ENCODE results near the gene STBD1. TPM values are rescaled to one million over a fixed set of nuclear protein-coding genes. Genes with fewer than 3 reads are reported as not detected.

Gene STBD1
- total and polyA plus RNA-seq, 9 of the 15 experiments (the other 6 are each of a cell fraction or from before 2014, with no cell fraction given), result 0.08 to 0.64 (median 0.27) TPM; not detected in 2

- in situ Hi-C loops (cut with MboI) (no loop called here), intact Hi-C loops (cut with micrococcal nuclease) (loop anchor here (5.0 kb wide), 1 partner anchor 77 kb away; no protein-coding TSS in a partner anchor)
- ATAC-seq, result no peak
- no peak for FAIRE-seq
- POLR2A ChIA-PET, result no interaction called here
- TF ChIP-seq SPI1 (IDR thresholded peaks at IDR 0.05; ENCODE audit: borderline replicate concordance, low read depth, low read length) (peak; percentile 82), E2F8 (IDR thresholded peaks at IDR 0.05; ENCODE audit: low read depth, partially characterized antibody) (no peak)
- no TSS peak for BruUV-seq (replicated peaks)
- Histone ChIP-seq H3K9me3 (replicated peaks; ENCODE audit: control insufficient read depth, insufficient read depth, low read depth, low read length) (peaks cover 19% of the 10 kb centered on the region), H3K27me3 (ENCODE audit: control insufficient read depth in 2 of 2, insufficient read depth in 2 of 2, low read length in 2 of 2) (no peaks in the 10 kb centered on the region), H3K79me2 (ENCODE audit: control insufficient read depth, insufficient read depth, low read length) (no peaks in the 10 kb centered on the region), H3K4me1 (replicated peaks in 1 of 2; ENCODE audit: control insufficient read depth in 2 of 2, insufficient read depth in 2 of 2, low read length in 2 of 2) (peaks cover 3 to 39% of the 10 kb centered on the region in 2 experiments; a peak in 4 of 5 replicates), H3K9me1 (ENCODE audit: control insufficient read depth, insufficient read depth, low read length) (no peaks in the 10 kb centered on the region), H3K36me3 (ENCODE audit: control insufficient read depth, insufficient read depth, low read length) (no peaks in the 10 kb centered on the region), H3K4me2 (ENCODE audit: insufficient read depth, low read length) (no peak overlapping the region), H2AFZ (ENCODE audit: low read depth, low read length) (peak overlapping the region; percentile 19; the same call in 1 of the 2 replicates), H3K27ac (ENCODE audit: extremely low read depth, low read depth, low read length) (peak overlapping the region; percentile 86), H4K20me1 (replicated peaks; ENCODE audit: control insufficient read depth, insufficient read depth, low read length) (no peaks in the 10 kb centered on the region), H3K4me3 (no peak overlapping the region), H3K9ac (ENCODE audit: insufficient read depth in 1 of 2, low read depth in 2 of 2, low read length in 2 of 2) (no peak overlapping the region)
- CTCF ChIA-PET (ENCODE audit: low intra/inter-chr PET ratio), result no interaction called here
- DNase-seq (ENCODE audit: extremely low read depth in 1 of 4, low spot score in 3 of 4), result no peak
- 100% methylated on average over 2 of the region's 4 CpGs for WGBS (ENCODE audit: insufficient coverage, low coverage, missing lambda C conversion rate)
Measured at GRCh38 chr4:76300012-76300411, 6.5 kb upstream of the STBD1 start.
